SK-N-SH treated with all-trans-retinoic acid at 6 μM for 48 hours (cell line): Measurements from ENCODE around the gene KLHL1.
A peak's percentile ranks its signal among the peaks of the same experiment; 100 is the strongest.

Source experiments
- ATAC-seq: fragments of 200-7000 bp; cut with Tn5 transposase; 3 replicates; pipeline ENCODE4 v1.9.1; 2020; ENCODE audit warnings: mild to moderate bottlenecking, moderate library complexity
- ARNTL ChIP-seq: fragments of 450-650 bp; formaldehyde crosslinking; IDR thresholded peaks from 2 replicates; pipeline ENCODE4 v1.5.0; 2020; ENCODE audit warnings: low read depth, mild to moderate bottlenecking, moderate library complexity, borderline replicate concordance
- BACH2 ChIP-seq: fragments of 250-450 bp; sonication (Bioruptor Pico); IDR thresholded peaks from 2 replicates; pipeline ENCODE4 v1.9.0; 2021; ENCODE audit warnings: mild to moderate bottlenecking, borderline replicate concordance
- CREB5 ChIP-seq: fragments of 250-450 bp; sonication (Bioruptor Pico); IDR thresholded peaks from 2 replicates; pipeline ENCODE4 v1.5.1; 2020; ENCODE audit warnings: low read depth, mild to moderate bottlenecking, moderate library complexity
- CSDC2 ChIP-seq: fragments of 250-450 bp; sonication (Bioruptor Pico); IDR thresholded peaks from 2 replicates; pipeline ENCODE4 v1.5.0; 2020; ENCODE audit warnings: mild to moderate bottlenecking, moderate library complexity
- CSRNP3 ChIP-seq: fragments of 250-450 bp; sonication (Bioruptor Pico); IDR thresholded peaks from 2 replicates; pipeline ENCODE4 v1.5.1; 2021; ENCODE audit warnings: mild to moderate bottlenecking, moderate library complexity
- ESRRG ChIP-seq: fragments of 250-450 bp; sonication (Bioruptor Pico); IDR thresholded peaks from 2 replicates; pipeline ENCODE4 v1.6.1; 2021; ENCODE audit warnings: mild to moderate bottlenecking
- GLIS3 ChIP-seq: fragments of 250-450 bp; sonication (Bioruptor Pico); IDR thresholded peaks from 2 replicates; pipeline ENCODE4 v1.5.0; 2020; ENCODE audit warnings: mild to moderate bottlenecking, moderate library complexity
- ISL1 ChIP-seq: fragments of 250-450 bp; sonication (Bioruptor Pico); IDR thresholded peaks from 2 replicates; pipeline ENCODE4 v2.1.2; 2022; ENCODE audit warnings: mild to moderate bottlenecking, moderate library complexity
- OSR1 ChIP-seq: fragments of 250-450 bp; sonication (Bioruptor Pico); IDR thresholded peaks from 2 replicates; pipeline ENCODE4 v1.8.0; 2022; ENCODE audit warnings: moderate library complexity, mild to moderate bottlenecking, inconsistent platforms
- PATZ1 ChIP-seq: fragments of 250-450 bp; sonication (Bioruptor Pico); IDR thresholded peaks from 2 replicates; pipeline ENCODE4 v1.8.0; 2020; ENCODE audit warnings: mild to moderate bottlenecking, moderate library complexity, borderline replicate concordance
- POU6F1 ChIP-seq: fragments of 250-450 bp; sonication (Bioruptor Pico); IDR thresholded peaks from 2 replicates; pipeline ENCODE4 v1.8.0; 2021; ENCODE audit warnings: low read depth, mild to moderate bottlenecking, moderate library complexity, borderline replicate concordance
- PPARA ChIP-seq: fragments of 250-450 bp; sonication (Bioruptor Pico); IDR thresholded peaks from 2 replicates; pipeline ENCODE4 v1.5.0; 2020; ENCODE audit warnings: mild to moderate bottlenecking, borderline replicate concordance
- RARB ChIP-seq: fragments of 250-450 bp; sonication (Bioruptor Pico); IDR thresholded peaks from 2 replicates; pipeline ENCODE4 v1.8.0; 2021; ENCODE audit warnings: mild to moderate bottlenecking, moderate library complexity
- SNAI2 ChIP-seq: fragments of 250-450 bp; sonication (Bioruptor Pico); IDR thresholded peaks from 2 replicates; pipeline ENCODE4 v1.5.0; 2020; ENCODE audit warnings: mild to moderate bottlenecking, moderate library complexity
- TCF4 ChIP-seq: fragments of 250-450 bp; sonication (Bioruptor Pico); IDR thresholded peaks from 2 replicates; pipeline ENCODE4 v1.8.0; 2021; ENCODE audit warnings: mild to moderate bottlenecking, moderate library complexity, borderline replicate concordance
- TOX ChIP-seq: fragments of 250-450 bp; sonication (Bioruptor Pico); IDR thresholded peaks from 2 replicates; pipeline ENCODE4 v1.8.0; 2021; ENCODE audit warnings: mild to moderate bottlenecking, moderate library complexity, borderline replicate concordance
- TSHZ2 ChIP-seq: fragments of 250-450 bp; sonication (Bioruptor Pico); IDR thresholded peaks from 2 replicates; pipeline ENCODE4 v1.5.0; 2020; ENCODE audit warnings: mild to moderate bottlenecking, moderate library complexity
- ZC3H10 ChIP-seq: fragments of 250-450 bp; sonication (Bioruptor Pico); IDR thresholded peaks from 2 replicates; pipeline ENCODE4 v1.5.1; 2021; ENCODE audit warnings: mild to moderate bottlenecking, moderate library complexity
- ZFP3 ChIP-seq: fragments of 250-450 bp; sonication (Bioruptor Pico); IDR thresholded peaks from 2 replicates; pipeline ENCODE4 v1.5.0; 2020; ENCODE audit warnings: mild to moderate bottlenecking, moderate library complexity
- ZFP30 ChIP-seq: fragments of 450-650 bp; formaldehyde crosslinking; IDR thresholded peaks from 2 replicates; pipeline ENCODE4 v1.5.0; 2022; ENCODE audit warnings: mild to moderate bottlenecking, moderate library complexity
- ZNF565 ChIP-seq: fragments of 450-650 bp; formaldehyde crosslinking; conservative IDR thresholded peaks from 2 replicates; pipeline ENCODE4 v1.5.0; 2020; ENCODE audit warnings: low read depth, mild to moderate bottlenecking, moderate library complexity

KLHL1 gene

GRCh38 chr13:70107498-70108281 lies 562 bp downstream of the KLHL1 start, which contains the start of gene ATXN8OS:
Gene ATXN8OS (plus strand): TSS chr13:70107826.
- TF ChIP-seq ZC3H10 (CRISPR knock-in tag) (no peak), ESRRG (CRISPR knock-in tag) (no peak), CSDC2 (CRISPR knock-in tag) (no peak), SNAI2 (CRISPR knock-in tag) (no peak), GLIS3 (CRISPR knock-in tag) (no peak), POU6F1 (no peak), ZFP30 (CRISPR knock-in tag) (no peak), ZFP3 (CRISPR knock-in tag) (no peak), PATZ1 (CRISPR knock-in tag) (no peak), CREB5 (CRISPR knock-in tag) (no peak), PPARA (CRISPR knock-in tag) (no peak)

GRCh38 chr13:70107125-70107497 lies 1.1 kb downstream of the KLHL1 start:
- TF ChIP-seq ZFP30 (CRISPR knock-in tag) (no peak), ZNF565 (no peak), ZC3H10 (CRISPR knock-in tag) (no peak), BACH2 (CRISPR knock-in tag) (no peak), TCF4 (no peak), SNAI2 (CRISPR knock-in tag) (no peak), PPARA (CRISPR knock-in tag) (no peak), ARNTL (CRISPR knock-in tag) (no peak), TSHZ2 (CRISPR knock-in tag) (no peak), CSRNP3 (CRISPR knock-in tag) (no peak), ZFP3 (CRISPR knock-in tag) (no peak), CSDC2 (CRISPR knock-in tag) (no peak), RARB (CRISPR knock-in tag) (no peak), TOX (CRISPR knock-in tag) (no peak), GLIS3 (CRISPR knock-in tag) (no peak), ISL1 (CRISPR knock-in tag) (no peak), POU6F1 (no peak), ESRRG (CRISPR knock-in tag) (no peak), OSR1 (CRISPR knock-in tag) (no peak), CREB5 (CRISPR knock-in tag) (no peak)
- ATAC-seq = no peak

More at GRCh38 chr13:70107498-70108281, 562 bp downstream of the KLHL1 start, which contains the start of gene ATXN8OS:
- peak; percentile 49; the same call in 2 of the 3 replicates for ATAC-seq
